Uterus (tissue), 2 donors: ENCODE data around the gene KCNQ2.

Experiments used
- CTCF ChIP-seq, 4 experiments: fragments of 200-600 bp in 2 of 4; fragments of 450-650 bp in 2 of 4; sonication (generic) in 2 of 4; IDR thresholded peaks; one replicate each; pipeline ENCODE4 v1.5.1; 2016 to 2019; ENCODE audit warnings: antibody characterized with exemption in 4 of 4, mild to moderate bottlenecking in 2 of 4, moderate library complexity in 1 of 4
- POLR2A ChIP-seq, 2 donors: fragments of 450-650 bp; IDR thresholded peaks; one replicate each; pipeline ENCODE4 v1.6.1; 2016; ENCODE audit warnings: antibody characterized with exemption in 2 of 2, mild to moderate bottlenecking in 1 of 2, moderate library complexity in 1 of 2

GRCh38 chr20:63406011-63406410 is 66.4 kb downstream of the KCNQ2 start:
- no peak for TF ChIP-seq POLR2A (IDR thresholded peaks at IDR 0.05)
- no peak for TF ChIP-seq CTCF (IDR thresholded peaks at IDR 0.05)
